Stimulated activated CD4-positive, alpha-beta T cell treated with anti-CD3 and anti-CD28 coated beads, Interleukin-4, amount 100 ng/mL, for 24 hours (primary cell): ENCODE data around the gene MAP3K4.

ENCODE experiments used
- DNase-seq: peaks from one replicate; pipeline ENCODE4 v3.0.0-alpha.2; 2020

Gene MAP3K4

GRCh38 chr6:161151660-161152526, 160.3 kb downstream of the MAP3K4 start:
- DNase-seq = no peak

DNA sequence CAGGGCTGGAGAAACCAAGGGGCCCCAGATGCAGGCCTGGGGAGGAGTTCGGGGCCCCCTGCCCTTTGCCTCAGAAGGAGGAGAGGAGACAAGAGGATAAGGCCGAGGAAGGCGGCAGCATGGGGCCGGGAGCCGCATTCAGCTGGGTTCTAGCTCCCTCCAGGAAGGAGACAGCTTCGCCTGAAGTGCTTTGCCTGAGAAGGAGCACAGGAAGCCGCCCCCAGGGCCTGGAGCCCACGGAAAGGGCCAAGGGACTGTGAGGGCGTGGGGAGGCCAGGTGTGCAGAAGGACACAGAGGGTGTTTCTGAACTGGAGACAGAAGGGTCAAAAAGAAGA, 160.9 kb downstream of the MAP3K4 start:
- DNase-seq = no peak

GRCh38 chr6:161152907-161153662, 161.5 kb downstream of the MAP3K4 start:
- DNase-seq = no peak

- DNase-seq = no peak
Measured at GRCh38 chr6:161153725-161154124, 162.2 kb downstream of the MAP3K4 start.

GRCh38 chr6:161154796-161155335, 163.3 kb downstream of the MAP3K4 start:
- no peak for DNase-seq

- DNase-seq = no peak
Measured at GRCh38 chr6:161161121-161161520, 169.6 kb downstream of the MAP3K4 start.

- no peak for DNase-seq
Measured at GRCh38 chr6:161161889-161162624, 170.5 kb downstream of the MAP3K4 start.

GRCh38 chr6:161162722-161163121, 171.2 kb downstream of the MAP3K4 start:
- no peak for DNase-seq

DNA sequence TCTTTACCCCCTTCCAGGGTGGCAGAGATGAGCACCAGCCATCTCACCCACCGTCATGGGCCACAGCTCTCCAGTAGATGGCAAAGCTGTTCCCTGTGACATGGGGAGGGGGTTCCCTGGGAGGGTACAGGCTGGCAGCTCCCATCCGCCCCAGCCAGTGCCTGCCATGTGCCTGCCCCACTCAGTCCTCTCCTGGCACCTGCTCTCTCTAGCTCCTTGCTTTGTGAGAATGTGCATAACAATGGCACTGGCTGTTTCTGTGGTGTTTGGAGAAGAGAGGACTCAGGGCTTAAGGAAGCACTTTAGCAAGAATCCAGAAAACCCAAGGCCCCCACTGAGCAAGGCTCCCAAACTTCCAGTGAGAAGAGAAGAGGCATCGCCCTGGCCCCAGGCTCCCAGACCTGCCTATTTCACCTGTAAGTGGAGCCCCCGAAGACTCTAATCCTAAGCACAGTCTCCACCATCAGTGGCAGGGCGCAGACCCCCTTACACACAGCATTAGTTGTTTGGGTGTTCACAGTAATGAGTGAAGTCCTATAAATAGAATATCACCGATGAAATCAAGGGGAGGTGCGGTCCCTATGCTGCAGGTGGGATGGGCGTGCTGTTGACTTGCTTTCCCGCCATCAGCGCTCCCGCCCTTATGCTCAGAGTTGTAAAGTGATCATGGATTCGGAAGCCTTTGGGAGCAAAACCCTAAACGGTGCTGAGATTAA, 172.1 kb downstream of the MAP3K4 start:
- DNase-seq = no peak

DNA sequence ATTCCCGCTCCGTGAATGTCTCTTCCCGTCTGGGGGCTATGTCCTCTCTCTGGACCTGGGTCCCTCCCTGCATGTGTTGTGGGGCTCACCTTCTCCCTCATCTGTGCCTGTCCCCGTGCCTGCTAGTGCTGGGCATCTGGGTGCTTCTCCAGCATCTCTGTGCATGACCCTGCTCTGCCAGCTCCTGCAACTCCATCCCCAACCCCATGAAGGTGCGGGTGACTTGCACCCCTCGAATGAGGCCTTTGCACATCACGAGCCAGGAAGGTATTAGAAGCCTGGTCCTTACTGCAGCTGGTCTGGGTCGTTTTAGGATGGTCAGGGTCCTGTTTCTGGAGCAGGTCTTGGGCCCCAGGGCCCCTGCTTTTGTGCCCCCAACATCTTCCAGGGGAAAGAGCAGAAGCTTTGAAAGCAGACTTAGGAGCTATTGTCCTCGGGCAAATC, 172.6 kb downstream of the MAP3K4 start:
- no peak for DNase-seq

DNA sequence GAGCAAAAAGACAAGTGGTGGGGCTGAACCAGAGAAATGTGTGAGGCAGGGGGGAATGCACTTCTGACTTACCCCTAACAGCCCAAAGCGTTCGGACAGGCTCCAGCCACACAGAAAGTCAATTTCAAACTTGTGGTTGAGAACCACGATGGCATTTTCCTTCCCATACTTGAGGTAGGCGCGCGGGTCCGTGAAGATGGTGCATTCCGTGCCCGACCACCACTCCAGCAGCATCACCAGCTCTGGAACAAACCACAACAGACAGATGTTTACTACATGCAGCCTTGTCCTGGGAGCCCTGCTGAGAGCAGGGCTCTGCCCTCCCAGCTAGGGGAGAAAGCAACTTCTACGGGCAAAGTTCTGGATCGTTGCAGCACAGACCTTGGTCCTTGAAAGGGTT, 174.6 kb downstream of the MAP3K4 start:
- DNase-seq = no peak

GRCh38 chr6:161166677-161167076, 175.1 kb downstream of the MAP3K4 start:
- no peak for DNase-seq
